Measurements from ENCODE around the gene CHN1.

The CHN1 gene

DNA sequence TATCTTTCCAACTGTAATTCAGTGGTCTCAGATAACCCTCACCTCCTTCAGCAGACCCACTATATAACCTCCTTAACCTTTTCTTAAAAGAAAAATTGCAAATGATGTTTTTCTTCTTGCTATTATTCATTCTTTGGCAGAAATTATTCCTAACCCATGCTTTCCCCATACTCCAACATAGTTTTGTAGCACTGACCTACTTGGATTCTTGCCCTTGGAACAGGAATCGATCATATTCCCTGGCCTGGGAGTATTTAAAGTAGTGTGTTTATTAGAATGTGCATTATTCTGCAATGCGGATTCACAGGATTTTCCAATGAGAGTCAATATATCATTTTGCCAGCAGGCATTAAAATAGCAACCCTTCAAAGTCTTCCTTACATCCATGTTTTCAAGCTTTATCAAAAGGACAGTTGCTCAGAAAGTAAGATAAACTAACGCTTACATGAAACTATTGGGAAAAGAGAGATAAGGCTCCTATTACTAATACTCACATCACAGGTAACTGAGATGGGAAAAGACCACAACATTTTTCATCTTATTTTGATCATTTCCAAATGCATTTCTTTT lies 37.4 kb downstream of the CHN1 start:
- no peaks in the 10 kb centered on the region for H3K9me3 ChIP-seq (ENCODE audit: control insufficient read depth, insufficient read depth, low read length)
- H3K36me3 ChIP-seq (ENCODE audit: control insufficient read depth, insufficient read depth, low read length): no peaks in the 10 kb centered on the region
- no peak overlapping the region for H3K9ac ChIP-seq (ENCODE audit: low read depth, low read length)
- H3K27me3 ChIP-seq (ENCODE audit: control insufficient read depth, insufficient read depth, low read length): no peaks in the 10 kb centered on the region
- peaks cover 31% of the 10 kb centered on the region for H3K4me1 ChIP-seq (ENCODE audit: control insufficient read depth, insufficient read depth, low read length)
- H3K4me3 ChIP-seq (ENCODE audit: low read depth, low read length): no peak overlapping the region

DNA sequence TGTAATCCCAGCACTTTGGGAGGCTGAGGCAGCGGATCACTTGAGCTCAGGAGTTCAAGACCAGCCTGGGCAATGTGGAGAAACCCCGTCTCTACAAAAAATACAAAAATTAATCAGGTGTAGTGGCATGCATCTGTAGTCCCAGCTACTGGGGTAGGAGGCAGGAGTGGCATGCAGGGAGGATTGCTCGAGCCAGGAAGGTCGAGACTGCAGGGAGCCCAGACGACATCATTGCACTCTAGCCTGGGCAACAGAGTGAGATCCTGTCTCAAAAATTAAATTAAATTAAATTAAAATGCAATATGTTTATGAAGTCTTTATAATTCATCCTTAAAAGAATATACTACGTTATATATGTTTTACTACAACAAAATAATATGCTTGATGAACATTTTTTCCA lies 38.1 kb downstream of the CHN1 start:
- H3K4me3 ChIP-seq (ENCODE audit: low read depth, low read length): no peak overlapping the region
- H3K9ac ChIP-seq (ENCODE audit: low read depth, low read length): no peak overlapping the region
- H3K9me3 ChIP-seq (ENCODE audit: control insufficient read depth, insufficient read depth, low read length): no peaks in the 10 kb centered on the region
- peaks cover 31% of the 10 kb centered on the region for H3K4me1 ChIP-seq (ENCODE audit: control insufficient read depth, insufficient read depth, low read length)
- H3K27me3 ChIP-seq (ENCODE audit: control insufficient read depth, insufficient read depth, low read length): no peaks in the 10 kb centered on the region
- H3K36me3 ChIP-seq (ENCODE audit: control insufficient read depth, insufficient read depth, low read length): no peaks in the 10 kb centered on the region

DNA sequence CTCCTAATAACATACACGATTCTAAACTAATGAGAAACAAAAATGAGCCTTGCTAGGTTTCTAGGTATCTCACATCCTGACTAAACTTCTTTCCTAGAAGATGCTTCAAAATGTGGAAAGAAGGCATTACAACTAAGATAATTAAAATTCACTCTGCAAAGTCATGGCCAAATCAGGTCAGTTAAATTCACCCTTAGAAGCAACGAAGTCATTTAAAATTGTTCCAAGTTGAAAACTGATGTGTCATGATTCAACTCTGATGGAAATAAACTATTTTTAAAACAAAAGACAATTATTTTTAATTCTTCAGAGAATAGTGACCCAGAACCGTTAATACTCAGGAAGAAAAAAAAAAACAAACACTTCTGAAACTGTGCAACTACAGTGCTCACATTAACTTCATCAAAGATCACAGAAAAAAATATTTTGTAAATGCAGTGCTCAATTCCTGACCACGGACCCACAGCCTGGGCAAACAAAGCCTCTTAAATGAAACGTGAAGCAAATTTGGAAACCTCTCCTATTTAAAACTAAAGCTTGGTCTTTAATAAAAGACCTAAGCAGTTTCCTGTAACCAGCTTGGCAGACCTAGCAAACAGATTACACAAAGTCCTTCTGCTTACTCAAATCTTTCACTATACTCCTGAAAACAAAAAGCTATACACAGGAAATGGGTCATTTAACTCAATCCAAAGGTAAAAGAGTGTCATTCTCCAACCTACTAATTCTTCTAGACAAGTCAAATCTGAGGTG lies 39.0 kb downstream of the CHN1 start:
- no peak overlapping the region for H3K9ac ChIP-seq (ENCODE audit: low read depth, low read length)

DNA sequence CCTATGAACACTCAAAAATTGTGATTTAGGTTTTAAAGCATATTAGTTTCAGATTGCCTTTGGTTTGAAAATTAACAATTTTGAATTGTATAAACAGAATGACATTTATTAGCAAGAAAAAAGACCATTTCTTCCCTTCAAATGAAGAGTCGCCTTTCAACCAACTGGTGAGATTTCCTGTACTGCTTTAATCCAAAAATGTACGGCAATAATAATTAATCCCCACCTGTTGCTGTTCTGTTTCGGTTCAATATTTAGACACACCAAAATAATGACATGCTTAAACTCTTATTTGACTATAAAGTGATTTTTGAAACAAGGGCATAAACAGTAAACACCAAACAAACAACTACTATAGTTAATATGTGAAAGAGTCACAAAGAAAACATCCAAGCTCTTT lies 39.6 kb downstream of the CHN1 start:
- Histone ChIP-seq H3K9me3 (ENCODE audit: control insufficient read depth, insufficient read depth, low read length) (no peaks in the 10 kb centered on the region), H3K9ac (ENCODE audit: low read depth, low read length) (no peak overlapping the region), H3K4me3 (ENCODE audit: low read depth, low read length) (no peak overlapping the region), H3K4me1 (ENCODE audit: control insufficient read depth, insufficient read depth, low read length) (peaks cover 31% of the 10 kb centered on the region), H3K27me3 (ENCODE audit: control insufficient read depth, insufficient read depth, low read length) (no peaks in the 10 kb centered on the region), H3K36me3 (ENCODE audit: control insufficient read depth, insufficient read depth, low read length) (no peaks in the 10 kb centered on the region)

More for the DNA sequence above, 39.0 kb downstream of the CHN1 start:
- Histone ChIP-seq H3K4me1 (ENCODE audit: control insufficient read depth, insufficient read depth, low read length) (peaks cover 31% of the 10 kb centered on the region), H3K27me3 (ENCODE audit: control insufficient read depth, insufficient read depth, low read length) (no peaks in the 10 kb centered on the region), H3K36me3 (ENCODE audit: control insufficient read depth, insufficient read depth, low read length) (no peaks in the 10 kb centered on the region), H3K9me3 (ENCODE audit: control insufficient read depth, insufficient read depth, low read length) (no peaks in the 10 kb centered on the region), H3K4me3 (ENCODE audit: low read depth, low read length) (no peak overlapping the region)

DNA sequence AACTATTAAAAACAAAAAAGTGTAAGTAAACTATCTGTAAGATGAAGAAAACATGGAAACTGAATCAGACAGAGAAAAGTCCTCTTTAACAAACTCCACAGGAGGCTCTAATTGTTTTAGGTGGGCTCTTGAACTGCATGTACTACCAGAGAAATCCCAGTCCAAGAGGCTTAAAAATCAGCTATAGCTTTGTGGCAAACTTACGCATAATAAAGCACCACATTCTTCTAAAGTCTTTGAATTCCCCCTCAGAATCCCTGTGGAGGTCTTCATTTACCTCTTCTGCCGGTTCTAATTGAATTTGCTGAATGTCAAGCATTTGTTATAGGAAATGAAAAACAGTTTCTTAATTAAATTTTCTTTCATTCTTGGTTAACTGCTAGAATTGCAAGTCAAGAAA lies 40.8 kb downstream of the CHN1 start:
- no peaks in the 10 kb centered on the region for H3K27me3 ChIP-seq (ENCODE audit: control insufficient read depth, insufficient read depth, low read length)
- H3K9ac ChIP-seq (ENCODE audit: low read depth, low read length): no peak overlapping the region
- no peaks in the 10 kb centered on the region for H3K9me3 ChIP-seq (ENCODE audit: control insufficient read depth, insufficient read depth, low read length)
- no peak overlapping the region for H3K4me3 ChIP-seq (ENCODE audit: low read depth, low read length)
- H3K4me1 ChIP-seq (ENCODE audit: control insufficient read depth, insufficient read depth, low read length): peaks cover 37% of the 10 kb centered on the region
- no peaks in the 10 kb centered on the region for H3K36me3 ChIP-seq (ENCODE audit: control insufficient read depth, insufficient read depth, low read length)

DNA sequence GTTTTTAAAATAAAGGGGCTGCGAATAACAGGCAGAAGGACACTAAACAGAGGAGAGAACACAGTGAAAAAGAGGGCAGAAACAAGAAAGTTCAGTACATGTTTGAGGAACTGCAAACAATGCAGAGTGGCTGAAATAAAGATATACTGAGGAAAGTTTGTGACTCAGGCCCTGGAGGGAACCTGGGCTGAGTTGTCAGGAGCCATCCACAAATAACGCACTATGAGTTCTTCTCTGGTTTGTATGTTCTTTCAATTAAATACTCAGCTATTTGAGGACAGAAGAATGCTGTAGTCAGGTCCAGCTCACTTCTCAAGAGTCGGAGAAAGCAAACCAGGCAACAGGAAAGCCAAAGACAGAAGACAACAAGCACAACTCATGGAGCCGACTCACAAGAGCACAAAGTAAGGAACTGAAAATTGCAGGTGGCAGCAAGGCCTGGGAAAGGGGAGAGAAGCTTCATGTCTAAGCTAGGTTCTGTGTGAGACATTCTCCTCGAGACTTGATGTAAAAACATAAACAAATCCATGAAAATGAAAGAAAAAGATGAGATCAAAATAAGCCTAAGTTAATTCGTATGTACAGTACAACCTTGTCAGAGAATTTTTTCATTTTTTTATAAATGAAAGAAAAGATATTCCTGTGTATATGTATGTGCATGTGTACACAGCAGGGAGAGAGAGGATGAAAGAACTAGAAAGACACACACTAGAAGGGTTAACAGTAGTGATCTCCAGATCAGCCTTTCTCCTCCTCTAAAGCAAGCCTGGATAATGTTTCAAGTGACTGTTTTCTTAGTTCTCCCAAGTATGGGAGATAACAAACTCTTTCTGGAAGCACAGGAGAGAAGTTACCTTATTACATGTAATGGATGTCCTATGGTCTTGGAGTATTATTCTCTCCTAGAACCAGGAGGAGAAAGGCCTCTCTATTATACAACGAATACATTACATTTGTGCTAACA lies 41.5 kb downstream of the CHN1 start:
- Histone ChIP-seq H3K27me3 (ENCODE audit: control insufficient read depth, insufficient read depth, low read length) (no peaks in the 10 kb centered on the region), H3K4me3 (ENCODE audit: low read depth, low read length) (no peak overlapping the region), H3K9ac (ENCODE audit: low read depth, low read length) (peak overlapping the region; percentile 28), H3K36me3 (ENCODE audit: control insufficient read depth, insufficient read depth, low read length) (no peaks in the 10 kb centered on the region), H3K4me1 (ENCODE audit: control insufficient read depth, insufficient read depth, low read length) (peaks cover 40% of the 10 kb centered on the region), H3K9me3 (ENCODE audit: control insufficient read depth, insufficient read depth, low read length) (no peaks in the 10 kb centered on the region)

DNA sequence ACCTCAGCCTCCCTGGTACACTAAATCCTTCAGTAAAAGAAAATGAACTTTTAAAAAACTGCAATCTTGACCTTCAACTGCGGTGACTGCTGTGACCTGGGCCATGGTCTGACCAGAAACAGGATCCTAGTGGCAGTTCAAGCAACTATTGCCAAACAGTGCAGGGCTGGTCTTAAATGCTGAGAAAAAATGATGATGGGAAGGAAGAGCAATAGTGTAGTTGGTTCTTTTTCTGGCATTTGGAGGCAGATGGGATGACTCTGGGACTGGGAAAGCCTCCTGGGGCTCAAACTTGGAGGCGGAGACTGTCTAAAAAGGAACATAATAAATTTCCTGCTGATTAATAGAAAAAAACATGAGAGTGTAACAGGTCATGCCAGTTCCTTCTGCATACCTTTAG lies 45.4 kb downstream of the CHN1 start:
- no peak overlapping the region for H3K4me3 ChIP-seq (ENCODE audit: low read depth, low read length)
- H3K9ac ChIP-seq (ENCODE audit: low read depth, low read length): no peak overlapping the region
- H3K27me3 ChIP-seq (ENCODE audit: control insufficient read depth, insufficient read depth, low read length): no peaks in the 10 kb centered on the region
- no peaks in the 10 kb centered on the region for H3K36me3 ChIP-seq (ENCODE audit: control insufficient read depth, insufficient read depth, low read length)
- H3K4me1 ChIP-seq (ENCODE audit: control insufficient read depth, insufficient read depth, low read length): peaks cover 30% of the 10 kb centered on the region
- no peaks in the 10 kb centered on the region for H3K9me3 ChIP-seq (ENCODE audit: control insufficient read depth, insufficient read depth, low read length)

DNA sequence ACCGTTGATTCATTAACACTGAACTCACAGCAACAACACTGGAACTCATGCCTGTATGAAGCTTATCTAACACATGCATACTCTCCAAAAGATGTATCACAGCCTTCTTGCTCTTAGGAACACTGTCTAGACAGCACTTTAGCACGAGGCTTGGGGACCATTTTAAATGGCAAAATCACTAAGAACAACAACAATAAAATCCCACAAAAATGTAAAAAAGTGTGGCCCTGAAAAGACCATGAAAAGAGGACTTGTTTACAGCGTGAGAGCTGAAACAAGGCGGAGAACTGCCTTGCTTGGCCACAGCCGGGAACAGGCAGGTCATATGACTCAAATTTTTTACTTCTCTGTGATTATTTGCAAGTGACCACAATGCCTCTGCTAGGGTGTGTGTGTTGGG lies 48.1 kb downstream of the CHN1 start:
- H3K4me1 ChIP-seq (ENCODE audit: control insufficient read depth, insufficient read depth, low read length): peaks cover 18% of the 10 kb centered on the region
- no peaks in the 10 kb centered on the region for H3K27me3 ChIP-seq (ENCODE audit: control insufficient read depth, insufficient read depth, low read length)
- no peak overlapping the region for H3K9ac ChIP-seq (ENCODE audit: low read depth, low read length)
- no peaks in the 10 kb centered on the region for H3K9me3 ChIP-seq (ENCODE audit: control insufficient read depth, insufficient read depth, low read length)
- no peak overlapping the region for H3K4me3 ChIP-seq (ENCODE audit: low read depth, low read length)
- H3K36me3 ChIP-seq (ENCODE audit: control insufficient read depth, insufficient read depth, low read length): no peaks in the 10 kb centered on the region

DNA sequence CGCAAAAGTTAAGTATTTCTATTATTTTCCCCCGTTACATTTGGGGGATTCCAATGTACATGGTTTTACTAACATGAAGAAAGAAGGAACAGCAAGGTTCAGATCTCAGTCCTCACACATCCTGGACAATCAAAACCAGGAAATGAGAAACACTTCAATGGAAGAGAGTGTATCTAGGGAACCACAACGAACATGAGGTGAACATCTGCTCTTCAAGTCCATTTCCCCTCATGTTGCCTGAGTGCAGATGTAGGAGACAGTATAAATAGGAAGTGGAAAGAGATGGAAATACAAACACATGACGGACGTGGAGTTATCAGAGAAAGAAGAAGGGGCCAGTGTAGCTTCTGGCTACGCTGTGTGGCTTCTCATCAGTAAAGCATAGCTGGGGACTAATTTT lies 52.6 kb downstream of the CHN1 start:
- no peak overlapping the region for H3K9ac ChIP-seq (ENCODE audit: low read depth, low read length)
- H3K9me3 ChIP-seq (ENCODE audit: control insufficient read depth, insufficient read depth, low read length): no peaks in the 10 kb centered on the region
- no peaks in the 10 kb centered on the region for H3K36me3 ChIP-seq (ENCODE audit: control insufficient read depth, insufficient read depth, low read length)
- no peaks in the 10 kb centered on the region for H3K27me3 ChIP-seq (ENCODE audit: control insufficient read depth, insufficient read depth, low read length)
- H3K4me1 ChIP-seq (ENCODE audit: control insufficient read depth, insufficient read depth, low read length): peaks cover 4% of the 10 kb centered on the region
- H3K4me3 ChIP-seq (ENCODE audit: low read depth, low read length): no peak overlapping the region

DNA sequence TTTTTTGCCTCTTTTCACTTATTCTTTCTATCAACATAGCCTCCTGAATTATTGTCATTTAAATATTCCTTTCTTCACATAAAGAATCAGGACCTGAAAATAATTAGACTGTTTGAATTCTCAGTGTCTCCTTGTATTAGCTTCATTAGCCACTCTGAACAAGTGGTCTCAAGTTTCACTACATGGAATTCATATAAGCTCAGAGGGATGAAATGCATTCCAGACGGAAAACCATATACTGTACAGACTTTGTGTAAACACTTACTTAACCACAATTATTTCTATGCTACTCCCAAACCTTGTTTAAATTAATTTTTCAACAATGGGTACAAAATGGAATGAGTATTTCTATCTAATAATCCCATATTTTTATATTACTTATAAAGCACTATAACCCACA lies 53.4 kb downstream of the CHN1 start:
- Histone ChIP-seq H3K9ac (ENCODE audit: low read depth, low read length) (no peak overlapping the region), H3K36me3 (ENCODE audit: control insufficient read depth, insufficient read depth, low read length) (no peaks in the 10 kb centered on the region), H3K9me3 (ENCODE audit: control insufficient read depth, insufficient read depth, low read length) (no peaks in the 10 kb centered on the region), H3K4me3 (ENCODE audit: low read depth, low read length) (no peak overlapping the region), H3K4me1 (ENCODE audit: control insufficient read depth, insufficient read depth, low read length) (peaks cover 4% of the 10 kb centered on the region), H3K27me3 (ENCODE audit: control insufficient read depth, insufficient read depth, low read length) (no peaks in the 10 kb centered on the region)

DNA sequence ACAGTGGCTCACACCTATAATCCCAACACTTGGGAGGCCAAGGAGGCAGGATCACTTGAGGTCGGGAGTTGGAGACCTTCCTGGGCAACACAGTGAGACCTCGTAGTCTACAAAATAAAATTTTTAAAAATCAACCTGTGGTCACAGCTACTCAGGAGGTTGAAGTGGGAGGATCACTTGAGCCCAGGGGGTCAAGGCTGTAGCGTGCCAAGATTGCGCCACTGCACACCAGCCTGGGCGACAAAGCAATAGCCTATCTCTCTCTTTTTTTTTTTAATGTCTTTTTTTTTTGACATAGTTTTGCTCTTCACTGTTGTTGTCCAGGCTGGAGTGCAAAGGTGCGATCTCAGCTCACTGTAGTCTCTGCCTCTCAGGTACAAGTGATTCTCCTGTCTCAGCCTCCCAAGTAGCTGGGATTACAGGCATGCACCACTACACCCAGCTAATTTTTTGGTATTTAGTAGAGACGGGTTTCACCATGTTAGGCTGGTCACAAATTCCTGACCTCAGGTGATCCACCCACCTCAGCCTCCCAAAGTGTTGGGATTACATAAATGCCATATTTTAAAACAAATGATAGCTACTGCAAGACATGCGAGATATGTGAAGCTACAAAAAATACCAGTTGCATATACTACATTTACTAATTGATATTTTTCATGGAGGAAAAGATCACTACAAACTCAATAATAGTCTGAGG lies 55.0 kb downstream of the CHN1 start:
- Histone ChIP-seq H3K9me3 (ENCODE audit: control insufficient read depth, insufficient read depth, low read length) (no peaks in the 10 kb centered on the region), H3K27me3 (ENCODE audit: control insufficient read depth, insufficient read depth, low read length) (no peaks in the 10 kb centered on the region), H3K36me3 (ENCODE audit: control insufficient read depth, insufficient read depth, low read length) (no peaks in the 10 kb centered on the region), H3K9ac (ENCODE audit: low read depth, low read length) (no peak overlapping the region), H3K4me3 (ENCODE audit: low read depth, low read length) (no peak overlapping the region), H3K4me1 (ENCODE audit: control insufficient read depth, insufficient read depth, low read length) (peaks cover 4% of the 10 kb centered on the region)

Data from iPS-15b (cell line).